ENCODE results near the gene INF2.

GRCh38 chr14:104751539-104752422 lies 62.4 kb downstream of the INF2 start:
- TF ChIP-seq CTCF (IDR thresholded peaks at IDR 0.05) (no peak), POLR2A (IDR thresholded peaks at IDR 0.05) (no peak)

Data from upper lobe of left lung (tissue), 4 donors.